Tongue (tissue), 2 donors: Measurements from ENCODE around the gene KIF19. TPM values are rescaled to one million over a fixed set of nuclear protein-coding genes. Genes with fewer than 3 reads are reported as not detected.

Experiments used
- DNase-seq: peaks from one replicate; pipeline ENCODE4 v3.0.0-alpha.2; 2015
- total RNA-seq: library from RNA; depleted of rRNA; stranded (reverse); fragments of >200 nt; gene quantifications from one replicate; pipeline ENCODE4 v1.2.3, GENCODE V29; 2014

Gene KIF19
- total RNA-seq, 1 donor from 2014 or later: 2.5 TPM

- no peak for DNase-seq
Measured at GRCh38 chr17:74342224-74342623, 16.2 kb downstream of the KIF19 start.

- no peak for DNase-seq
Measured at GRCh38 chr17:74343121-74343520, 17.1 kb downstream of the KIF19 start.

GRCh38 chr17:74343526-74344284, 17.7 kb downstream of the KIF19 start:
- DNase-seq: no peak

- no peak for DNase-seq
Measured at GRCh38 chr17:74344658-74345057, 18.6 kb downstream of the KIF19 start.

GRCh38 chr17:74345433-74346241, 19.6 kb downstream of the KIF19 start:
- no peak for DNase-seq

- DNase-seq: no peak
Measured at GRCh38 chr17:74347646-74348045, 21.6 kb downstream of the KIF19 start.

GRCh38 chr17:74349120-74349519, 23.1 kb downstream of the KIF19 start:
- no peak for DNase-seq

GRCh38 chr17:74350486-74350885, 24.5 kb downstream of the KIF19 start:
- no peak for DNase-seq

- peak; percentile 30 for DNase-seq
Measured at GRCh38 chr17:74351552-74352210, 25.7 kb downstream of the KIF19 start.

- DNase-seq: no peak
Measured at GRCh38 chr17:74353446-74354060, 27.5 kb downstream of the KIF19 start.

GRCh38 chr17:74354123-74354522, 28.1 kb downstream of the KIF19 start:
- DNase-seq: no peak

- no peak for DNase-seq
Measured at GRCh38 chr17:74354561-74354960, 28.5 kb downstream of the KIF19 start.

GRCh38 chr17:74355065-74355464, 29.0 kb downstream of the KIF19 start:
- no peak for DNase-seq

- peak; percentile 61 for DNase-seq
Measured at GRCh38 chr17:74356646-74357465, 30.8 kb downstream of the KIF19 start.

GRCh38 chr17:74357466-74357809, 31.4 kb downstream of the KIF19 start:
- no peak for DNase-seq

GRCh38 chr17:74358697-74359096, 32.7 kb downstream of the KIF19 start:
- DNase-seq: no peak

GRCh38 chr17:74359916-74360315, 33.9 kb downstream of the KIF19 start:
- DNase-seq: no peak

GRCh38 chr17:74360899-74361229, 34.8 kb downstream of the KIF19 start:
- DNase-seq: no peak

GRCh38 chr17:74361230-74362068, 35.4 kb downstream of the KIF19 start, which contains the start of gene BTBD17:
Gene BTBD17, minus strand, starts transcription at chr17:74361868. Its CDS starts 49 bp downstream, at chr17:74361819.
- DNase-seq: peak; percentile 55

GRCh38 chr17:74362069-74362405, 36.0 kb downstream of the KIF19 start:
- DNase-seq: no peak
